Nephron progenitor cell (in vitro differentiated cells): ENCODE measurements around the gene MTMR12.
"Not testable (repeated sequence)": the region's sequence is repeated elsewhere in the genome, so short reads cannot be mapped to it uniquely, and the experiment has no call there.

Experiments
- DNase-seq: peaks from one replicate; pipeline ENCODE4 v3.0.0; 2021
- H3K27ac Mint-ChIP-seq: 2 replicates; pipeline ENCODE4 v1.8.0; 2021; ENCODE audit warnings: mild to moderate bottlenecking, moderate library complexity, mixed read lengths
- H3K27me3 Mint-ChIP-seq: 2 replicates; pipeline ENCODE4 v1.8.0; 2021; ENCODE audit warnings: mild to moderate bottlenecking, low read depth, mixed read lengths; ENCODE audit not compliant: poor library complexity
- H3K36me3 Mint-ChIP-seq: 2 replicates; pipeline ENCODE4 v1.8.0; 2021; ENCODE audit warnings: low read depth, mixed read lengths
- H3K4me1 Mint-ChIP-seq: 2 replicates; pipeline ENCODE4 v1.8.0; 2021; ENCODE audit warnings: mixed read lengths
- H3K4me3 Mint-ChIP-seq: 2 replicates; pipeline ENCODE4 v1.8.0; 2021; ENCODE audit warnings: mild to moderate bottlenecking, moderate library complexity, mixed read lengths
- H3K9me3 Mint-ChIP-seq: 2 replicates; pipeline ENCODE4 v1.8.0; 2021; ENCODE audit warnings: mild to moderate bottlenecking, moderate library complexity, mixed read lengths
- CTCF ChIP-seq: fragments of 200-600 bp; sonication (generic); IDR thresholded peaks from 2 replicates; pipeline ENCODE4 v1.5.0; 2021; ENCODE audit warnings: antibody characterized with exemption

The MTMR12 gene

GRCh38 chr5:32282633-32283032, 30.1 kb downstream of the MTMR12 start:
- no peak for DNase-seq
- Mint-ChIP-seq H3K27me3 (no peaks in the 10 kb centered on the region), H3K4me1 (peaks cover 5% of the 10 kb centered on the region), H3K36me3 (peaks cover 20% of the 10 kb centered on the region), H3K27ac (no peak overlapping the region), H3K9me3 (no peaks in the 10 kb centered on the region), H3K4me3 (no peak overlapping the region)
- no peak for TF ChIP-seq CTCF

GRCh38 chr5:32281378-32282133, 31.2 kb downstream of the MTMR12 start:
- not testable (repeated sequence) for H3K27me3 Mint-ChIP-seq, DNase-seq, H3K9me3 Mint-ChIP-seq, H3K4me1 Mint-ChIP-seq, H3K4me3 Mint-ChIP-seq, H3K27ac Mint-ChIP-seq
- H3K36me3 Mint-ChIP-seq = peaks cover 20% of the 10 kb centered on the region

GRCh38 chr5:32280656-32281081, 32.1 kb downstream of the MTMR12 start:
- no peak for TF ChIP-seq CTCF
- peaks cover 24% of the 10 kb centered on the region for H3K36me3 Mint-ChIP-seq
- no peak overlapping the region for H3K27ac Mint-ChIP-seq
- H3K27me3 Mint-ChIP-seq = no peaks in the 10 kb centered on the region
- H3K9me3 Mint-ChIP-seq = no peaks in the 10 kb centered on the region
- no peak for DNase-seq
- peaks cover 11% of the 10 kb centered on the region for H3K4me1 Mint-ChIP-seq
- no peak overlapping the region for H3K4me3 Mint-ChIP-seq

- DNase-seq = no peak
- TF ChIP-seq CTCF = no peak
- H3K4me1 Mint-ChIP-seq = peaks cover 20% of the 10 kb centered on the region
- H3K36me3 Mint-ChIP-seq = peaks cover 28% of the 10 kb centered on the region
- no peaks in the 10 kb centered on the region for H3K9me3 Mint-ChIP-seq
- no peak overlapping the region for H3K4me3 Mint-ChIP-seq
- peak overlapping the region; percentile 72 for H3K27ac Mint-ChIP-seq
- no peaks in the 10 kb centered on the region for H3K27me3 Mint-ChIP-seq
These were observed 33.0 kb downstream of the MTMR12 start for GRCh38 chr5:32279786-32280185.

- Mint-ChIP-seq H3K36me3 (peaks cover 34% of the 10 kb centered on the region), H3K27me3 (no peaks in the 10 kb centered on the region), H3K4me1 (peaks cover 26% of the 10 kb centered on the region), H3K4me3 (no peak overlapping the region), H3K9me3 (no peaks in the 10 kb centered on the region), H3K27ac (peak overlapping the region; percentile 72)
- TF ChIP-seq CTCF = no peak
- peak; percentile 9 for DNase-seq
These were observed 33.5 kb downstream of the MTMR12 start for GRCh38 chr5:32279223-32279622.

GRCh38 chr5:32278406-32278805, 34.3 kb downstream of the MTMR12 start:
- H3K4me1 Mint-ChIP-seq = peaks cover 34% of the 10 kb centered on the region
- peaks cover 42% of the 10 kb centered on the region for H3K36me3 Mint-ChIP-seq
- no peak overlapping the region for H3K27ac Mint-ChIP-seq
- H3K9me3 Mint-ChIP-seq = no peaks in the 10 kb centered on the region
- H3K27me3 Mint-ChIP-seq = no peaks in the 10 kb centered on the region
- no peak for DNase-seq
- no peak overlapping the region for H3K4me3 Mint-ChIP-seq
- TF ChIP-seq CTCF = no peak
